IMR-90 (cell line): ENCODE measurements around the gene PLEKHB1. TPM values are rescaled to one million over a fixed set of nuclear protein-coding genes. Genes with fewer than 3 reads are reported as not detected.

Experiments
- ATAC-seq: fragments of 200-7000 bp; cut with Tn5 transposase; 2 replicates; pipeline ENCODE4 v1.9.1; 2020; ENCODE audit warnings: low read depth, mild to moderate bottlenecking, moderate library complexity
- BruUV-seq: library from RNA; stranded (reverse); fragments of 400-500 nt; replicated peaks from 2 replicates; lab custom pipeline; 2021; lab: Mats Ljungman, UMichigan
- CTCF ChIA-PET: fragments of 300-600 bp; formaldehyde crosslinking; extraction: SDS; loops from one replicate; lab custom pipeline; 2021; ENCODE audit warnings: antibody characterized with exemption; lab: Yijun Ruan, JAX
- POLR2A ChIA-PET: fragments of 300-600 bp; sonication (Branson Sonifier 250); formaldehyde crosslinking; loops from one replicate; lab custom pipeline; 2022; ENCODE audit warnings: antibody characterized with exemption; ENCODE audit not compliant: unreplicated experiment; lab: Charles Lee
- DNase-seq: peaks from one replicate; pipeline ENCODE4 v3.0.0; 2013
- H2AFZ ChIP-seq: replicated peaks from 2 replicates; pipeline ENCODE3; 2013; ENCODE audit warnings: low read length, mild to moderate bottlenecking; ENCODE audit not compliant: poor library complexity
- H2AK5ac ChIP-seq: 2 replicates; pipeline ENCODE4 v1.6.1; 2013; ENCODE audit warnings: low read depth, low read length, inconsistent platforms
- H2AK9ac ChIP-seq: replicated peaks from 2 replicates; pipeline ENCODE3; 2013; ENCODE audit warnings: mild to moderate bottlenecking, low read depth, low read length, moderate library complexity; ENCODE audit not compliant: poor library complexity
- H2BK120ac ChIP-seq: 2 replicates; pipeline ENCODE4 v1.6.1; 2013; ENCODE audit warnings: low read depth, low read length, inconsistent platforms
- H2BK15ac ChIP-seq: 3 replicates; pipeline ENCODE4 v1.6.1; 2013; ENCODE audit warnings: low read depth, low read length, inconsistent platforms
- H2BK20ac ChIP-seq: 2 replicates; pipeline ENCODE4 v1.6.1; 2013; ENCODE audit warnings: low read depth, mild to moderate bottlenecking, inconsistent platforms, low read length, moderate library complexity
- H2BK5ac ChIP-seq: 2 replicates; pipeline ENCODE4 v1.6.1; 2013; ENCODE audit warnings: mild to moderate bottlenecking, low read depth, low read length, inconsistent platforms; ENCODE audit not compliant: poor library complexity, severe bottlenecking
- H3K14ac ChIP-seq: replicated peaks from 2 replicates; pipeline ENCODE4 v1.6.1; 2013; ENCODE audit warnings: low read depth, low read length, inconsistent platforms
- H3K18ac ChIP-seq: 2 replicates; pipeline ENCODE4 v1.6.1; 2013; ENCODE audit warnings: low read depth, low read length, control low read depth
- H3K23ac ChIP-seq: 2 replicates; pipeline ENCODE4 v1.6.1; 2013; ENCODE audit warnings: low read depth, low read length, inconsistent platforms
- H3K27ac ChIP-seq: 2 replicates; pipeline ENCODE4 v1.5.1; 2013; ENCODE audit warnings: mild to moderate bottlenecking, control low read depth, low read length; ENCODE audit not compliant: insufficient read depth
- H3K27me3 ChIP-seq: 2 replicates; pipeline ENCODE4 v1.6.1; 2013; ENCODE audit warnings: low read length; ENCODE audit not compliant: control insufficient read depth, insufficient read depth
- H3K36me3 ChIP-seq: 2 replicates; pipeline ENCODE4 v1.6.1; 2013; ENCODE audit warnings: low read length, mixed read lengths; ENCODE audit not compliant: control insufficient read depth, insufficient read depth
- H3K4ac ChIP-seq: 2 replicates; pipeline ENCODE4 v1.6.1; 2013; ENCODE audit warnings: low read depth, low read length, inconsistent platforms
- H3K4me1 ChIP-seq: 2 replicates; pipeline ENCODE4 v1.6.1; 2013; ENCODE audit warnings: low read length, mixed read lengths; ENCODE audit not compliant: control insufficient read depth, insufficient read depth
- H3K4me2 ChIP-seq: 2 replicates; pipeline ENCODE4 v1.6.1; 2013; ENCODE audit warnings: low read depth, mild to moderate bottlenecking, control low read depth, low read length, moderate library complexity
- H3K4me3 ChIP-seq: 2 replicates; pipeline ENCODE4 v1.5.1; 2013; ENCODE audit warnings: low read depth, mild to moderate bottlenecking, control low read depth, low read length, moderate library complexity; ENCODE audit not compliant: insufficient read depth
- H3K56ac ChIP-seq: 2 replicates; pipeline ENCODE4 v1.6.1; 2013; ENCODE audit warnings: low read length, inconsistent platforms; ENCODE audit not compliant: insufficient read depth; ENCODE audit errors: extremely low read depth
- H3K79me1 ChIP-seq, 2 experiments: 2 replicates each; pipeline ENCODE4 v1.6.1; 2013; ENCODE audit warnings: low read length in 2 of 2, inconsistent platforms in 1 of 2, low read depth in 1 of 2
- H3K9ac ChIP-seq: 2 replicates; pipeline ENCODE4 v1.6.1; 2013; ENCODE audit warnings: low read depth, low read length, control low read depth
- H3K9me1 ChIP-seq: 2 replicates; pipeline ENCODE4 v1.6.1; 2013; ENCODE audit warnings: low read length, inconsistent platforms; ENCODE audit not compliant: insufficient read depth
- H3K9me3 ChIP-seq: 2 replicates; pipeline ENCODE4 v1.6.1; 2013; ENCODE audit warnings: low read length; ENCODE audit not compliant: control insufficient read depth, insufficient read depth
- H4K20me1 ChIP-seq: 2 replicates; pipeline ENCODE4 v1.6.1; 2013; ENCODE audit warnings: low read length, inconsistent platforms; ENCODE audit not compliant: insufficient read depth
- H4K5ac ChIP-seq: 2 replicates; pipeline ENCODE4 v1.6.1; 2013; ENCODE audit warnings: mild to moderate bottlenecking, low read depth, low read length, control low read depth
- H4K8ac ChIP-seq, 2 experiments: 2 replicates each; pipeline ENCODE4 v1.6.1; 2013; ENCODE audit warnings: low read depth in 2 of 2, low read length in 2 of 2, control low read depth in 1 of 2, inconsistent platforms in 1 of 2
- H4K91ac ChIP-seq: 2 replicates; pipeline ENCODE4 v1.6.1; 2013; ENCODE audit warnings: low read depth, low read length, inconsistent platforms; ENCODE audit not compliant: insufficient read depth
- BHLHE40 ChIP-seq: fragments of 150-350 bp; IDR thresholded peaks from 2 replicates; pipeline ENCODE4 v1.6.1; 2016; ENCODE audit warnings: mild to moderate bottlenecking, low read depth, low read length
- CEBPB ChIP-seq: IDR thresholded peaks from 2 replicates; pipeline ENCODE4 v1.6.1; 2012; ENCODE audit warnings: low read depth, low read length, improper control_type of control experiment
- CTCF ChIP-seq: conservative IDR thresholded peaks from 2 replicates; pipeline ENCODE4 v1.5.1; 2012; ENCODE audit warnings: mild to moderate bottlenecking, low read depth, low read length, improper control_type of control experiment
- ELK1 ChIP-seq: fragments of 150-350 bp; IDR thresholded peaks from 2 replicates; pipeline ENCODE4 v1.6.1; 2016; ENCODE audit warnings: low read depth, mild to moderate bottlenecking, low read length, moderate library complexity, borderline replicate concordance
- FOS ChIP-seq: fragments of 150-350 bp; IDR thresholded peaks from 2 replicates; pipeline ENCODE4 v1.6.1; 2016; ENCODE audit warnings: low read depth, low read length
- MAFK ChIP-seq: IDR thresholded peaks from 2 replicates; pipeline ENCODE4 v1.6.1; 2012; ENCODE audit warnings: low read depth, low read length, improper control_type of control experiment
- MXI1 ChIP-seq: IDR thresholded peaks from 2 replicates; pipeline ENCODE4 v1.6.1; 2012; ENCODE audit warnings: low read depth, mild to moderate bottlenecking, low read length, moderate library complexity, borderline replicate concordance
- POLR2A ChIP-seq: IDR thresholded peaks from 2 replicates; pipeline ENCODE4 v1.6.1; 2012; ENCODE audit warnings: mild to moderate bottlenecking, low read depth, low read length
- RAD21 ChIP-seq: IDR thresholded peaks from 2 replicates; pipeline ENCODE4 v1.6.1; 2012; ENCODE audit warnings: low read length, improper control_type of control experiment
- RCOR1 ChIP-seq: IDR thresholded peaks from 2 replicates; pipeline ENCODE4 v1.6.1; 2012; ENCODE audit warnings: mild to moderate bottlenecking, low read length, improper control_type of control experiment; ENCODE audit not compliant: insufficient replicate concordance
- RFX5 ChIP-seq: IDR thresholded peaks from 2 replicates; pipeline ENCODE4 v1.8.0; 2012; ENCODE audit warnings: low read depth, mild to moderate bottlenecking, low read length, moderate library complexity
- SMC3 ChIP-seq: fragments of 150-350 bp; IDR thresholded peaks from 2 replicates; pipeline ENCODE4 v1.6.1; 2016; ENCODE audit warnings: low read depth, mild to moderate bottlenecking, antibody characterized with exemption, low read length, moderate library complexity
- USF2 ChIP-seq: fragments of 150-350 bp; IDR thresholded peaks from 2 replicates; pipeline ENCODE4 v1.6.1; 2017; ENCODE audit warnings: mild to moderate bottlenecking, antibody characterized with exemption, low read length, low read depth
- dilution Hi-C: fragments of 300-500 bp; cut with HindIII; formaldehyde crosslinking; loops from one replicate; pipeline ENCODE4 v1.14.3; 2018; ENCODE audit warnings: low sequenced_read_pairs; ENCODE audit not compliant: unreplicated experiment
- in situ Hi-C: fragments of 300-500 bp; cut with MboI; formaldehyde crosslinking; loops from 3 replicates; pipeline ENCODE4 v1.14.3; 2019; ENCODE audit warnings: low sequenced_read_pairs, inconsistent platforms, mixed read lengths
- intact Hi-C: fragments of 100-400 bp; cut with micrococcal nuclease; formaldehyde crosslinking; loops from 2 replicates; pipeline ENCODE4 v1.10.0; 2022
- polyA plus RNA-seq, 3 experiments: library from polyadenylated mRNA; depleted of rRNA; stranded (reverse); fragments of >200 nt; gene quantifications; 2 replicates each; pipeline ENCODE4 v1.2.3, GENCODE V29; 2012; ENCODE audit warnings: low replicate concordance in 1 of 3
- total RNA-seq: library from RNA; depleted of rRNA; stranded (reverse); fragments of >200 nt; gene quantifications from 2 replicates; pipeline ENCODE4 v1.2.3, GENCODE V29; 2012

PLEKHB1 gene
- total and polyA plus RNA-seq, 2 of the 4 experiments (the other 2 are of a cell fraction): 0.36 to 0.86 TPM

- TF ChIP-seq RAD21 (no peak), FOS (no peak)
Measured at GRCh38 chr11:73663604-73664495, 17.5 kb downstream of the PLEKHB1 start (continued).

- POLR2A ChIA-PET: no interaction called here
- Histone ChIP-seq H3K36me3 (no peaks in the 10 kb centered on the region), H3K14ac (no peak overlapping the region), H2BK20ac (no peak overlapping the region), H2BK5ac (no peak overlapping the region), H3K27me3 (no peaks in the 10 kb centered on the region), H3K9me1 (peaks cover 4% of the 10 kb centered on the region; the same call in 1 of the 2 replicates), H2AK5ac (no peak overlapping the region), H3K79me1 (no peaks in the 10 kb centered on the region), H2AK9ac (no peak overlapping the region), H3K4me3 (no peak overlapping the region), H4K20me1 (no peaks in the 10 kb centered on the region), H2AFZ (no peak overlapping the region), H3K9ac (no peak overlapping the region), H3K56ac (no peak overlapping the region), H4K5ac (no peak overlapping the region), H2BK120ac (no peak overlapping the region), H3K4ac (no peak overlapping the region), H3K18ac (no peak overlapping the region), H4K8ac (no peak overlapping the region), H3K27ac (no peak overlapping the region), H2BK15ac (no peak overlapping the region), H3K4me2 (no peak overlapping the region), H3K9me3 (no peaks in the 10 kb centered on the region), H3K4me1 (peaks cover 3% of the 10 kb centered on the region; the same call in 1 of the 2 replicates), H3K23ac (no peak overlapping the region), H4K91ac (no peak overlapping the region)
- DNase-seq (no peak), ATAC-seq (no peak)
- CTCF ChIA-PET: no interaction called here
- BruUV-seq: no TSS peak
- in situ Hi-C loops (loop anchor here (5.0 kb wide), 1 partner anchor 38 kb away; no protein-coding TSS in a partner anchor), dilution Hi-C loops (no loop called here), intact Hi-C loops (no loop called here)
- TF ChIP-seq RAD21 (no peak), CTCF (no peak), ELK1 (no peak), SMC3 (no peak), FOS (no peak), MXI1 (no peak), CEBPB (no peak), POLR2A (no peak), RCOR1 (no peak), RFX5 (no peak), BHLHE40 (no peak), MAFK (no peak), USF2 (no peak)
Measured at GRCh38 chr11:73664877-73665276, 18.5 kb downstream of the PLEKHB1 start.
